ENCODE measurements around the gene MNDA.

DNA sequence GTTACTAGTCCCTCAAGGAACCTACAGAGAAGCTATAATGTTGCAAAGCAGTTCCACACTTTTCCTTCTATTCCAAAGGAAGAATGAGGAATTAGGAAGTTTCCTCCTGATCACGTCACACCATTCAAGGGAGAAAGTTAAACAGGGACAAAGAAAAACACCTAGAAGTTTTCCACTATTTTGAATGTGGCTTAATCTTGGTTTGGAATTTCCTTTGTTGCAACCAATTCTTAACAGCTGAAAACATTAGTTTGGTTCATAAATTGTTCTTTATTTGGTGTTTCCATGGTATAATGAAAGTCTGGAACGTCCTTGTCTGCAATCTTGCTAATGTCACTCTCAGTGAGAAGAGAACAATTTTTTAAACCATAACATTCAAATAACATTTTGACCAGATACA is 8.4 kb downstream of the MNDA start:
- TF ChIP-seq CTCF (conservative IDR thresholded peaks at IDR 0.05 in 1 of 2, IDR thresholded peaks at IDR 0.05 in 1 of 2; ENCODE audit: low read depth in 1 of 2, low read length in 2 of 2) (no peak), EZH2 (IDR thresholded peaks at IDR 0.05; ENCODE audit: low read length, missing control alignments) (no peak)
